H9 (cell line): ENCODE results near the gene MAP6. TPM values are rescaled to one million over a fixed set of nuclear protein-coding genes. Genes with fewer than 3 reads are reported as not detected.

ENCODE experiments used
- DNase-seq: peaks from one replicate; pipeline ENCODE4 v3.0.0-alpha.2; 2017
- H2AFZ ChIP-seq: one replicate; pipeline ENCODE4 v1.6.1; 2013; ENCODE audit warnings: mild to moderate bottlenecking, low read length, control low read depth, moderate library complexity
- H2AK5ac ChIP-seq: 2 replicates; pipeline ENCODE4 v1.6.1; 2013; ENCODE audit warnings: low read length, control low read depth, mixed read lengths; ENCODE audit not compliant: insufficient read length
- H2BK120ac ChIP-seq: one replicate; pipeline ENCODE4 v1.6.1; 2013; ENCODE audit warnings: low read depth, mild to moderate bottlenecking, low read length, control low read depth, inconsistent platforms; ENCODE audit not compliant: poor library complexity, severe bottlenecking
- H2BK12ac ChIP-seq: 2 replicates; pipeline ENCODE4 v1.6.1; 2013; ENCODE audit warnings: low read length, control low read depth, mixed read lengths, low read depth; ENCODE audit not compliant: insufficient read length
- H2BK15ac ChIP-seq: 2 replicates; pipeline ENCODE4 v1.6.1; 2013; ENCODE audit warnings: low read depth, low read length, control low read depth
- H2BK20ac ChIP-seq: one replicate; pipeline ENCODE4 v1.6.1; 2013; ENCODE audit warnings: low read depth, mild to moderate bottlenecking, low read length, control low read depth, inconsistent platforms; ENCODE audit not compliant: poor library complexity, severe bottlenecking
- H2BK5ac ChIP-seq: 2 replicates; pipeline ENCODE4 v1.6.1; 2013; ENCODE audit warnings: low read length, control low read depth, mixed read lengths; ENCODE audit not compliant: insufficient read length
- H3K14ac ChIP-seq: 2 replicates; pipeline ENCODE4 v1.6.1; 2013; ENCODE audit warnings: low read length, control low read depth; ENCODE audit not compliant: insufficient read depth
- H3K18ac ChIP-seq: 2 replicates; pipeline ENCODE4 v1.6.1; 2013; ENCODE audit warnings: low read depth, mild to moderate bottlenecking, mixed read lengths, low read length, control low read depth; ENCODE audit not compliant: insufficient read length
- H3K23ac ChIP-seq: 2 replicates; pipeline ENCODE4 v1.6.1; 2013; ENCODE audit warnings: low read length, control low read depth, mixed read lengths, low read depth; ENCODE audit not compliant: insufficient read length
- H3K23me2 ChIP-seq: 2 replicates; pipeline ENCODE4 v1.6.1; 2013; ENCODE audit warnings: low read depth, mild to moderate bottlenecking, mixed read lengths, low read length, control low read depth; ENCODE audit not compliant: insufficient read length, poor library complexity, severe bottlenecking
- H3K27ac ChIP-seq: 2 replicates; pipeline ENCODE4 v1.5.1; 2013; ENCODE audit warnings: low read length, control low read depth, mixed read lengths, low read depth; ENCODE audit not compliant: insufficient read length
- H3K27me3 ChIP-seq: 2 replicates; pipeline ENCODE4 v1.6.1; 2013; ENCODE audit warnings: low read length, control low read depth, inconsistent platforms; ENCODE audit not compliant: insufficient read depth
- H3K4ac ChIP-seq: 2 replicates; pipeline ENCODE4 v1.6.1; 2013; ENCODE audit warnings: low read depth, mild to moderate bottlenecking, control low read depth, inconsistent platforms, low read length, moderate library complexity
- H3K4me1 ChIP-seq: 2 replicates; pipeline ENCODE4 v1.6.1; 2013; ENCODE audit warnings: low read length, control low read depth, inconsistent platforms; ENCODE audit not compliant: insufficient read depth
- H3K4me2 ChIP-seq: 2 replicates; pipeline ENCODE4 v1.6.1; 2013; ENCODE audit warnings: low read length, control low read depth, mixed read lengths; ENCODE audit not compliant: insufficient read length, insufficient read depth
- H3K56ac ChIP-seq: 2 replicates; pipeline ENCODE4 v1.6.1; 2013; ENCODE audit warnings: low read depth, mild to moderate bottlenecking, mixed read lengths, low read length, control low read depth; ENCODE audit not compliant: insufficient read length
- H3K79me1 ChIP-seq: 2 replicates; pipeline ENCODE4 v1.6.1; 2013; ENCODE audit warnings: low read depth, mild to moderate bottlenecking, moderate library complexity, low read length, control low read depth, inconsistent platforms; ENCODE audit not compliant: insufficient read depth, poor library complexity, severe bottlenecking
- H3K79me2 ChIP-seq: 2 replicates; pipeline ENCODE4 v1.6.1; 2013; ENCODE audit warnings: low read length, control low read depth, inconsistent platforms; ENCODE audit not compliant: insufficient read depth
- H3K9ac ChIP-seq: 2 replicates; pipeline ENCODE4 v1.6.1; 2013; ENCODE audit warnings: low read length, control low read depth, mixed read lengths; ENCODE audit not compliant: insufficient read length; ENCODE audit errors: extremely low read depth
- H3K9me3 ChIP-seq: one replicate; pipeline ENCODE4 v1.6.1; 2013; ENCODE audit warnings: low read depth, low read length, inconsistent platforms; ENCODE audit not compliant: control insufficient read depth
- H3T11ph ChIP-seq: one replicate; pipeline ENCODE4 v1.6.1; 2013; ENCODE audit warnings: mild to moderate bottlenecking, low read length, control low read depth, inconsistent platforms
- H4K20me1 ChIP-seq: one replicate; pipeline ENCODE4 v1.6.1; 2013; ENCODE audit not compliant: control insufficient read depth, insufficient read length, insufficient read depth
- H4K5ac ChIP-seq: 2 replicates; pipeline ENCODE4 v1.6.1; 2013; ENCODE audit warnings: low read depth, mild to moderate bottlenecking, mixed read lengths, low read length, control low read depth; ENCODE audit not compliant: insufficient read length
- H4K8ac ChIP-seq: replicated peaks from 2 replicates; pipeline ENCODE4 v1.6.1; 2013; ENCODE audit warnings: low read length, control low read depth, mixed read lengths, low read depth; ENCODE audit not compliant: insufficient read length
- H4K91ac ChIP-seq: 2 replicates; pipeline ENCODE4 v1.6.1; 2013; ENCODE audit warnings: low read depth, mild to moderate bottlenecking, moderate library complexity, mixed read lengths, low read length, control low read depth; ENCODE audit not compliant: insufficient read length
- H3K27ac Mint-ChIP-seq, 3 experiments: 2 replicates in 2 of 3; 3 replicates in 1 of 3; pipeline ENCODE4 v1.8.0; 2020 to 2021; ENCODE audit warnings: mixed read lengths in 3 of 3, mild to moderate bottlenecking in 1 of 3, moderate library complexity in 1 of 3
- H3K27me3 Mint-ChIP-seq: 2 replicates; pipeline ENCODE4 v1.8.0; 2021; ENCODE audit warnings: low read depth, mild to moderate bottlenecking, moderate library complexity, mixed read lengths
- H3K36me3 Mint-ChIP-seq, 3 experiments: 2 replicates in 2 of 3; 3 replicates in 1 of 3; pipeline ENCODE4 v1.8.0; 2020 to 2021; ENCODE audit warnings: low read depth in 3 of 3, mixed read lengths in 3 of 3; ENCODE audit not compliant: insufficient read depth in 1 of 3
- H3K4me1 Mint-ChIP-seq, 2 experiments: 2 replicates each; pipeline ENCODE4 v1.8.0; 2020; ENCODE audit warnings: mixed read lengths in 2 of 2
- H3K4me3 Mint-ChIP-seq, 2 experiments: 2 replicates in 1 of 2; 3 replicates in 1 of 2; pipeline ENCODE4 v1.8.0; 2020 to 2021; ENCODE audit warnings: mild to moderate bottlenecking in 2 of 2, mixed read lengths in 2 of 2, moderate library complexity in 1 of 2
- H3K9me3 Mint-ChIP-seq, 2 experiments: 2 replicates in 1 of 2; 3 replicates in 1 of 2; pipeline ENCODE4 v1.8.0; 2020; ENCODE audit warnings: mild to moderate bottlenecking in 2 of 2, mixed read lengths in 2 of 2, moderate library complexity in 1 of 2
- WGBS: extraction: QIAGEN DNeasy Blood & Tissue Kit; methylation state at CpG from one replicate; pipeline ENCODE4 v1.1.7; 2013; ENCODE audit warnings: missing lambda C conversion rate, low lambda C conversion rate, mixed read lengths; ENCODE audit not compliant: insufficient read length; ENCODE audit errors: extremely low coverage; 5-methylcytosine and 5-hydroxymethylcytosine counted together
- total RNA-seq: library from RNA; stranded (reverse); gene quantifications from 2 replicates; pipeline ENCODE4 v1.2.1, GENCODE V29; 2021
- TF ChIP-seq, protein P1 (sequence below): fragments of 200-600 bp; sonication (generic); conservative IDR thresholded peaks from 3 replicates; pipeline ENCODE4 v1.8.0; 2021; ENCODE audit warnings: antibody characterized with exemption, mild to moderate bottlenecking

The MAP6 gene
- total RNA-seq, 1 experiment from 2014 or later, result 0.77 TPM

DNA sequence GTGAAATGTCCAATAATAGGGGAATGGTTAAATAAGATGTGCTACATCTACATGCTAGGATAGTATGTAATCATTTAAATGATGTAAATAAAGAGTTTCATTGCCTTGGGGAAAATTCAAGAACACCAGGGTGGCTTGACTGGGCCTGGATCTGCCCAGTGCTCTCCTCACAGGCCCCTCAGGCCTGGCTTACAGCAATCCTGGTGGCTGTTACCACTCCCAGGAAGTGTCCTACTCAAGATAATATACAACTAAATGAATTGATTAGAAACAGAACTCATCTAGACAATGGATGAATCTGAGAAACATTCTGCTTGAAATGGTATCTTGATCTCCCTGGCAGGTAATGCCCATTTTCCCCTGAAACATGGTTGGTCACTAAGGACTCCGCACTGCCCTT is 30.8 kb downstream of the MAP6 start:
- Mint-ChIP-seq H3K27me3 (peaks cover 6% of the 10 kb centered on the region), H3K36me3 (no peaks in the 10 kb centered on the region; a peak in 1 of 7 replicates), H3K27ac (no peak overlapping the region), H3K9me3 (no peaks in the 10 kb centered on the region), H3K4me1 (peaks cover 24 to 45% of the 10 kb centered on the region in 2 experiments), H3K4me3 (no peak overlapping the region)
- Histone ChIP-seq H3K79me1 (no peaks in the 10 kb centered on the region), H3K14ac (no peak overlapping the region), H4K20me1 (no peaks in the 10 kb centered on the region), H3K23ac (no peak overlapping the region), H3K79me2 (no peaks in the 10 kb centered on the region), H4K8ac (no peak overlapping the region), H3K4me2 (no peak overlapping the region), H4K5ac (no peak overlapping the region), H2BK120ac (no peak overlapping the region), H3K56ac (no peak overlapping the region), H3T11ph (no peak overlapping the region), H2BK12ac (no peak overlapping the region), H2AFZ (no peak overlapping the region), H3K23me2 (no peaks in the 10 kb centered on the region), H2BK20ac (no peak overlapping the region), H3K27me3 (no peaks in the 10 kb centered on the region), H3K9ac (no peak overlapping the region), H4K91ac (no peak overlapping the region), H2AK5ac (no peak overlapping the region), H2BK15ac (no peak overlapping the region), H3K4me1 (no peaks in the 10 kb centered on the region), H3K9me3 (no peaks in the 10 kb centered on the region), H3K18ac (no peak overlapping the region), H2BK5ac (no peak overlapping the region), H3K27ac (no peak overlapping the region), H3K4ac (no peak overlapping the region)
- no CpG with 5 or more reads among the region's 1 CpG for WGBS
- DNase-seq, result no peak
- TF ChIP-seq, protein P1, sequence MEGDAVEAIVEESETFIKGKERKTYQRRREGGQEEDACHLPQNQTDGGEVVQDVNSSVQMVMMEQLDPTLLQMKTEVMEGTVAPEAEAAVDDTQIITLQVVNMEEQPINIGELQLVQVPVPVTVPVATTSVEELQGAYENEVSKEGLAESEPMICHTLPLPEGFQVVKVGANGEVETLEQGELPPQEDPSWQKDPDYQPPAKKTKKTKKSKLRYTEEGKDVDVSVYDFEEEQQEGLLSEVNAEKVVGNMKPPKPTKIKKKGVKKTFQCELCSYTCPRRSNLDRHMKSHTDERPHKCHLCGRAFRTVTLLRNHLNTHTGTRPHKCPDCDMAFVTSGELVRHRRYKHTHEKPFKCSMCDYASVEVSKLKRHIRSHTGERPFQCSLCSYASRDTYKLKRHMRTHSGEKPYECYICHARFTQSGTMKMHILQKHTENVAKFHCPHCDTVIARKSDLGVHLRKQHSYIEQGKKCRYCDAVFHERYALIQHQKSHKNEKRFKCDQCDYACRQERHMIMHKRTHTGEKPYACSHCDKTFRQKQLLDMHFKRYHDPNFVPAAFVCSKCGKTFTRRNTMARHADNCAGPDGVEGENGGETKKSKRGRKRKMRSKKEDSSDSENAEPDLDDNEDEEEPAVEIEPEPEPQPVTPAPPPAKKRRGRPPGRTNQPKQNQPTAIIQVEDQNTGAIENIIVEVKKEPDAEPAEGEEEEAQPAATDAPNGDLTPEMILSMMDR, result no peak
